Mammary epithelial cell (primary cell): ENCODE data around the gene GPR141.

ENCODE experiments used
- CTCF ChIP-seq, 2 donors: IDR thresholded peaks in 1 of 2; conservative IDR thresholded peaks in 1 of 2; 2 replicates each; pipeline ENCODE4 v1.5.1; 2011 to 2012; ENCODE audit warnings: inconsistent platforms in 2 of 2, low read length in 2 of 2, mild to moderate bottlenecking in 2 of 2, control low read depth in 1 of 2, low read depth in 1 of 2; ENCODE audit not compliant: insufficient read depth in 1 of 2; ENCODE audit errors: extremely low read depth in 1 of 2
- EZH2 ChIP-seq: IDR thresholded peaks from 2 replicates; pipeline ENCODE4 v1.6.1; 2012; ENCODE audit warnings: low read length, inconsistent platforms, borderline replicate concordance

- no peak for TF ChIP-seq CTCF (conservative IDR thresholded peaks at IDR 0.05 in 1 of 2, IDR thresholded peaks at IDR 0.05 in 1 of 2; ENCODE audit: extremely low read depth in 1 of 2, insufficient read depth in 1 of 2, low read depth in 1 of 2, low read length in 2 of 2)
- TF ChIP-seq EZH2: no peak
These were observed 11.7 kb upstream of the GPR141 start for GRCh38 chr7:37671876-37672275.
